Epithelial cell of prostate (primary cell): Measurements from ENCODE around the gene PGAP1.
A peak's percentile ranks its signal among the peaks of the same experiment; 100 is the strongest.

ENCODE experiments used
- DNase-seq: peaks from one replicate; pipeline ENCODE4 v3.0.0-alpha.2; 2011; ENCODE audit warnings: low read depth, low spot score
- H3K27ac ChIP-seq: fragments of 450-650 bp; 2 replicates; pipeline ENCODE4 v1.5.1; 2017; ENCODE audit warnings: mild to moderate bottlenecking

Gene PGAP1

GRCh38 chr2:196954001-196954400 is 27.5 kb upstream of the PGAP1 start:
- no peak overlapping the region for H3K27ac ChIP-seq
- DNase-seq, result no peak

- H3K27ac ChIP-seq, result no peak overlapping the region
- no peak for DNase-seq
These were observed 26.4 kb upstream of the PGAP1 start for GRCh38 chr2:196952936-196953335.

GRCh38 chr2:196951973-196952372 is 25.5 kb upstream of the PGAP1 start:
- H3K27ac ChIP-seq, result no peak overlapping the region
- DNase-seq, result no peak

DNA sequence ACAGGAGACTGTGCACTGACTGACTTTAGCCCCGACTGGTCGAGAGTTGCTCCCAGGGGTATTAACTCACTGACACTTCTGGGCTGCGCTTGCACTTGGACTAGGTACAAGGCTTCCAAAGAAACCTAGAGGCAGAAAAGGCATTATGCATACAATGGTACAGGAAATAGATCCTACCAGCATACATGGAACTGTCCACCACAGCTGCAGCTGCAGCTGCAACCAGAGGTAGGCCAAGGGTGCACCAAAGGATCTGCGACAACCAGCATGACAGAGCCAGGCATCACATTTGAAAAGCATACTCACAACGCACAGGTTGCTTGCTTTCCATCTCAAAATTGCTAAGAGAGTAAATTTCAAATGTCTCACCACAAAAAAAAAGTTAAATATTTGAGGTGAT is 22.6 kb upstream of the PGAP1 start:
- no peak overlapping the region for H3K27ac ChIP-seq

DNA sequence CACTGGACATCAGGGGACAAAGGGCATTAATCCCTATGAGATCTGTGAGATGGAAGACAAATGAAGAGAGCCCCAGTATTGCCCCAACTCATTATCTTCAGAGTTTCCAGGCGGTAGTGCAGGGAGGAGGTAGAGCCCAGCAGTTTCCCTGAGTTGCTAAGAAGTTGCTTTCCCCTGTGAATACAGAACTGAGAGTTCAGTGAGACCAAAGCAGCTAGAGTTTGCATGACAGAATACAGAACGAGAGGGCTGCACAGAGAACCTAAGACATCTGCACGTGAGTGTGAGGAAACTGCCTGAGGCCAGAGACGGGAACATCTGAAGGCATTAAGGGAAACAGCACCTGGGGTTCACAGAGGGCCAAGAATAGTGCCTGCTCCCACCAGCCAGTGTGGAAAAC is 18.1 kb upstream of the PGAP1 start:
- DNase-seq, result no peak
- no peak overlapping the region for H3K27ac ChIP-seq

More for the DNA sequence above, 22.6 kb upstream of the PGAP1 start:
- DNase-seq, result no peak

GRCh38 chr2:196941398-196942078 is 15.0 kb upstream of the PGAP1 start:
- H3K27ac ChIP-seq, result no peak overlapping the region
- DNase-seq, result no peak

DNA sequence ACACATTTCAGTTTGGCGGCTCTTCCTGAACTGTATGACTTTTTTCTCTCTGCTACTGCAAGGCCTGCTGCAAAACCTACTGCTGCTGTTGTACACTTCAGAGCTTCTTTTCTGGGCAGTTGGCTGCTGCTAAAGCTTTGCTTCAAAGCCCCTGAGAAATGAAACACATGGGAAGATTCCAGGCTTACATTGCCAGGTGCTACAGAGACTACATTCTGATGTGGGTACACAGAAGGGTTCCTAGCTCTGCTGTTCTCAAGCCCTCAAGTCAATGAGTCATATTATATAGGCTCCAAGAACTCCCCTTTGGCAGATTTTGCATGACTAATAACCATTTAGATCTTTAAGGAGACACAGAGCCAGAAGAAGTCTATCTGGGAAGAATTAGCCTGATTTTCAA is 12.9 kb upstream of the PGAP1 start:
- H3K27ac ChIP-seq, result no peak overlapping the region
- DNase-seq, result no peak

GRCh38 chr2:196935432-196935831 is 8.9 kb upstream of the PGAP1 start:
- no peak for DNase-seq
- no peak overlapping the region for H3K27ac ChIP-seq

- DNase-seq, result no peak
- H3K27ac ChIP-seq, result no peak overlapping the region
These were observed 8.2 kb upstream of the PGAP1 start for GRCh38 chr2:196934672-196935071.

GRCh38 chr2:196931555-196931954 is 5.0 kb upstream of the PGAP1 start:
- H3K27ac ChIP-seq, result no peak overlapping the region
- DNase-seq, result no peak

DNA sequence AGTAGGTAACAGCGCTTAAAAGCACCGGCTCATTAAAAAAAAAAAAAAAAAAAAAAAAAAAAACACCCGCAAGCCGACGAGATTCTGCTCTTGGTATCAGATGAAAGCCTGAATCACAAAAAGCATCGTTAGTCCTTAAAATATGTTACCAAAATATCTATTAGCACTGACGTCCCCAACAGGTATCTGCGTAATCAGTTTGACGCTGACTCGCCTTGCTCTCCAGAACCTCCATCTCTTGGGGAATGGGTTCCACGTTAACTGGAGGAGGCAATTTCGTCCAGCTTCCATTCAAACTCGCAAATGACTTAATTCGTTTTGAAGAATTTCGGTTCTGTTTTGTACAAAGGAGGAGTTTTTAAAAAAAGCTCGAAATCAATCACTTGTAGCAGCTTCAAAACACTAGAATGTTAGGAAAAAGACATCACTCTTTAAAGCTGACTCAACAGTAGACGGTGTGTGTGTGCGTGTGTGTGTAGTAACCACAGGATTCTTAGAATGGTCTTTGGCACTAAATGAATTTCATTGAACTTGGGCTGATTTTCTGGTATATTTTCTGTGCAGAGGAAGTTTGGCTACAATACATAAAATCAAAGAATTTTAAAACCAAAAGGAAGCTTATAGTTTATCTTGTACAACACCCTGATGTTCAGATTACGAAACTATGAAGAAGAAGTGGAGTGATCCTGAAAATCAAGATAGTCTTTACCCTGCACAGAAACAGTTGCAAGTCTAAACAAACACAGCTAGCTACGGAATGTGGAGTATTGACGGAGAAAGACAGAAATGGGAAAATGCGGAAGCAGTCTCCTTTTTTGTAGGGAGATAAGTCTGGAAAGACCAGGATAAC is 1.1 kb upstream of the PGAP1 start:
- peak overlapping the region; percentile 79 for H3K27ac ChIP-seq
- peak; percentile 29 for DNase-seq

DNA sequence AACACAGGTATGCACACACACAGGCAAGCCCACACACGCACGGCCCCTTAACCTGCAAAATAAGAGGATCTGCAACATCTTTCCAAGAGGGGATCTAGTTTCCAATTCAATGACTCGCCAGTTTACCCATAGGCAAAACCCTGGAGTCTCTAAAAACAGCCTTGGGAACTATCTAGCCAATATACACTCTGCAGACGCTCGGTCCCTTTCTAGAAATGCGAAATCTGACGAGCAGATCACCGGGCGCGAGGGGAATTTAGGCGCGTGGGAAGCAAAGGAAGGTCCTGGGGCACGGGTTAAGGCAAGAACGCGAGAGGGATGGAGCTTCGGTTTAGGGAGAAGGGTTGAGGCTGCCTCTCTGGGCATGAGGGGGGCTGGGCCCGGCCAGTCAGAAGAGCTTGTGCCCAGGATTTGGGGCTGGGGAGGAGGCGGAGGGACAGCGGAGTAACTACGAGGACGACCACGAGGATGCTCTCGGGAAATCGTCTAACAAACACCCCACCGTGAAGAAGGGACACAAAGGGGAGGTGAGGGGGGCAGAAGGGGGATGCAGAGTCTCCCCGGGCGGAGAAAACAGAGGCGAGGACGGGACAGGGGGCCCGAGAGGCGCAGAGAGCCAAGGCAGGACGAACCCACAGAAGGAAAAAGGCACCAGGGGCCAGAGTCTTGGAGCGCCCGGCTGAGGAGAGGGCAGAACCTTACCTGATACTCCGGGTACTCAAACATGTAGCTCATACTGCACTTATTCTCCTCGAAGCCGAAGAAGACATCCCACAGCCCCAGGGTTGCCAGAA is 542 bp downstream of the PGAP1 start:
- H3K27ac ChIP-seq, result peak overlapping the region; percentile 79
- DNase-seq, result no peak

- no peak for DNase-seq
- H3K27ac ChIP-seq, result peak overlapping the region; percentile 79
These were observed 1.3 kb downstream of the PGAP1 start for GRCh38 chr2:196925051-196925767.

- no peak overlapping the region for H3K27ac ChIP-seq
- no peak for DNase-seq
These were observed 2.5 kb downstream of the PGAP1 start for GRCh38 chr2:196924051-196924450.

DNA sequence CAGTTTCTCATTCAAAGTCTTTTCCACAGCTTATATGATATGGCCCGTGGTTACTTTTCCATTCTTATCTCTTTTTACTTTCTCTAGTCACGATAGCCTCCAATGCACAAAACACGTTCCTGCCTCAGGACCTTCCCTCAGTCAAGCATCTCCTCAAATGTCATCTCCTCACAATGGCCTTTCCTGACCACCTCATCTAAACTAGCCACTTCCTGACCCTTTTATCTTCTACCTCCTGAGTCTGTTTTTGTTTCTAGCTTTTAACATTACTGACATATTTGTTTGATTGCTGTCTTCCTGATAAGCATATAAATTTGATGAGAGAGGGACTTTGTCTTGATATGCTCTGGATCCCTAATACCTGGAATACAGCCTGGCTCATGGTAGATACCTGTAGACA is 7.6 kb downstream of the PGAP1 start:
- DNase-seq, result no peak
- no peak overlapping the region for H3K27ac ChIP-seq

GRCh38 chr2:196917802-196918201 is 8.7 kb downstream of the PGAP1 start:
- DNase-seq, result no peak

GRCh38 chr2:196915507-196916189 is 10.9 kb downstream of the PGAP1 start:
- no peak for DNase-seq
- H3K27ac ChIP-seq, result no peak overlapping the region

More at GRCh38 chr2:196917802-196918201, 8.7 kb downstream of the PGAP1 start:
- H3K27ac ChIP-seq, result no peak overlapping the region

DNA sequence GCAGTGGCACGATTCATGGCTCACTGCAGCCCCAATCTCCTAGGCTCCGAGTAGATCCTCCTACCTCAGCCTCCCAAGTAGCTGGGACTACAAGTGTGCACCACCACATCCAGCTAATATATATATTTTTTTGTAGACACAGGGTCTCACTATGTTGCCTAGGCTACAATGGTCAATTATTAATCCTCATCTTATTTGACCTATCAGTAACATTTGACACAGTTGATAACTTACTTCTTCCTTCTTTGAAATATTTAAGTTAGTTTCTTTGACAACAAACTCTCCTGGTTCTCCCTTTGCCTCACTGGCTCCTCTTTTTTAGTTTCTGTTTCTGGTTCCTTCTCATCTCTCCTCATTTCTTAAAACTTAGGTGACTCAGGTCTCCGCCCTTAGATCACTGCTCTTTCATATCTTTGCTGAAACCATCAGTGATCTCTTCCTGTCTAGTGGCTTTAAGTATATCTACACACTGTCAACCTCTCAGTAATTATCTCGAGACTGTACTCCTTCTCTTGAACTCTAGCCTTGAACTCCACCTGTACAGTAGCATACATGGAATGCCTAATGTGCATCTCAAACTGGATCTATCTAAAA is 11.5 kb downstream of the PGAP1 start:
- no peak overlapping the region for H3K27ac ChIP-seq
- DNase-seq, result no peak

DNA sequence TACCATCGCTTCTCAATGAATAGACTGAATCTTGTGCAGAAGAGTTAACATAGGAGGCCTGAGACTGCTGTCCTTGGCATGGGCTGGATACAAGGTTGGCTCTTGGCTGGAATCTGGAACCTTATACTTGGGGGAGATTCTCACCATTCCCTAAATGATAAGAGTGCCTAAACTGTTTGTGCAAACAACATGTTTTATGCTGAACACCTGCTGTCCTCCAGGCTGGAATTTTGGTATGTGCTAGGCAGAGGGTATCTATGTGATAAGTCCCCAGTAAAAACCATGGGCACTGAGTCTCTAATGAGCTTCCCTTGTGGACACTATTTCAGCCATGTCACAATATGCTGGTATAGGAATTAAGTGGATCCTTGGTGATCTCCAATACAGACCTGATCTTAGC is 12.8 kb downstream of the PGAP1 start:
- no peak overlapping the region for H3K27ac ChIP-seq
- DNase-seq, result no peak
